ENCODE results near the gene DLG2.

DNA sequence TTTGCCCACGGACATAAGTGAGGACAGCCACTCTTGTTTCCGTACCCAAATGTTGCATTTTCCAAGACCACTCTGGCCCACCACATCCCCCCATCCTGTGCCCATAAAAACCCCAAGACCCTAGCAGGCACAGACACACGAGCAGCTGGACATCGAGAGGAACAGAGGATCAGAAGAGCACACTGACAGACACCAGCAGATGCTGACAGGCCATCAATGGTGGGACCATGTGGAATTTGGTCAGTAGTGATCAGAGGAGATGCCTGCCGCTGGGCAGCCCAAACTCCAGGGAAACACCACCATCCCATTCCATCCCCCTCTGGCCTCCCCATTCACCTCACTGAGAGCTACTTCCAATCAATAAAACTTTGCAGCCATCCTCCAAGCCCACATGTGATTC, 87.0 kb downstream of the DLG2 start:
- TF ChIP-seq, protein P1, sequence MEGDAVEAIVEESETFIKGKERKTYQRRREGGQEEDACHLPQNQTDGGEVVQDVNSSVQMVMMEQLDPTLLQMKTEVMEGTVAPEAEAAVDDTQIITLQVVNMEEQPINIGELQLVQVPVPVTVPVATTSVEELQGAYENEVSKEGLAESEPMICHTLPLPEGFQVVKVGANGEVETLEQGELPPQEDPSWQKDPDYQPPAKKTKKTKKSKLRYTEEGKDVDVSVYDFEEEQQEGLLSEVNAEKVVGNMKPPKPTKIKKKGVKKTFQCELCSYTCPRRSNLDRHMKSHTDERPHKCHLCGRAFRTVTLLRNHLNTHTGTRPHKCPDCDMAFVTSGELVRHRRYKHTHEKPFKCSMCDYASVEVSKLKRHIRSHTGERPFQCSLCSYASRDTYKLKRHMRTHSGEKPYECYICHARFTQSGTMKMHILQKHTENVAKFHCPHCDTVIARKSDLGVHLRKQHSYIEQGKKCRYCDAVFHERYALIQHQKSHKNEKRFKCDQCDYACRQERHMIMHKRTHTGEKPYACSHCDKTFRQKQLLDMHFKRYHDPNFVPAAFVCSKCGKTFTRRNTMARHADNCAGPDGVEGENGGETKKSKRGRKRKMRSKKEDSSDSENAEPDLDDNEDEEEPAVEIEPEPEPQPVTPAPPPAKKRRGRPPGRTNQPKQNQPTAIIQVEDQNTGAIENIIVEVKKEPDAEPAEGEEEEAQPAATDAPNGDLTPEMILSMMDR (IDR thresholded peaks at IDR 0.05), result no peak
- TF ChIP-seq EP300 (IDR thresholded peaks at IDR 0.05), result no peak
- no peak for TF ChIP-seq POLR2A (IDR thresholded peaks at IDR 0.05)

Measured in tibial nerve (tissue), 4 donors.